NCI-H82 treated with DMSO at 0.1 percent for 48 hours (cell line): Measurements from ENCODE around the gene DLK1.

ENCODE experiments used
- DNase-seq: peaks from one replicate; lab custom pipeline; 2025; ENCODE audit not compliant: unreplicated experiment; lab: John Stamatoyannopoulos, UW

Gene DLK1

GRCh38 chr14:100712490-100712889 lies 14.2 kb upstream of the DLK1 start:
- DNase-seq: no peak

GRCh38 chr14:100713705-100714104 lies 13.0 kb upstream of the DLK1 start:
- no peak for DNase-seq

GRCh38 chr14:100714258-100714892 lies 12.3 kb upstream of the DLK1 start:
- DNase-seq: no peak

- DNase-seq: peak; percentile 8
These were observed 11.4 kb upstream of the DLK1 start for GRCh38 chr14:100715332-100715731.

- DNase-seq: no peak
These were observed 10.9 kb upstream of the DLK1 start for GRCh38 chr14:100715803-100716202.

GRCh38 chr14:100717386-100717785 lies 9.3 kb upstream of the DLK1 start:
- no peak for DNase-seq

- DNase-seq: no peak
These were observed 6.6 kb upstream of the DLK1 start for GRCh38 chr14:100719976-100720520.

GRCh38 chr14:100721568-100721967 lies 5.1 kb upstream of the DLK1 start:
- DNase-seq: no peak

- DNase-seq: no peak
These were observed 4.3 kb upstream of the DLK1 start for GRCh38 chr14:100722367-100722766.

- DNase-seq: no peak
These were observed 3.4 kb upstream of the DLK1 start for GRCh38 chr14:100723135-100723829.

GRCh38 chr14:100723830-100724437 lies 2.8 kb upstream of the DLK1 start:
- DNase-seq: no peak

- DNase-seq: no peak
These were observed 2.2 kb upstream of the DLK1 start for GRCh38 chr14:100724536-100724935.

GRCh38 chr14:100725587-100726387 lies 905 bp upstream of the DLK1 start:
- no peak for DNase-seq

- DNase-seq: no peak
These were observed 587 bp downstream of the DLK1 start for GRCh38 chr14:100727086-100727872.

GRCh38 chr14:100727873-100728240 lies 1.2 kb downstream of the DLK1 start:
- no peak for DNase-seq

- no peak for DNase-seq
These were observed 2.3 kb downstream of the DLK1 start for GRCh38 chr14:100728962-100729361.

GRCh38 chr14:100729982-100730381 lies 3.3 kb downstream of the DLK1 start:
- no peak for DNase-seq

- DNase-seq: no peak
These were observed 3.9 kb downstream of the DLK1 start for GRCh38 chr14:100730581-100730980.

GRCh38 chr14:100731011-100731670 lies 4.4 kb downstream of the DLK1 start:
- DNase-seq: no peak
